IMR-90 (cell line): ENCODE data around the gene RASAL1. TPM values are rescaled to one million over a fixed set of nuclear protein-coding genes. Genes with fewer than 3 reads are reported as not detected.

Source experiments
- ATAC-seq: fragments of 200-7000 bp; cut with Tn5 transposase; 2 replicates; pipeline ENCODE4 v1.9.1; 2020; ENCODE audit warnings: low read depth, mild to moderate bottlenecking, moderate library complexity
- BruUV-seq: library from RNA; stranded (reverse); fragments of 400-500 nt; replicated peaks from 2 replicates; lab custom pipeline; 2021; lab: Mats Ljungman, UMichigan
- CTCF ChIA-PET: fragments of 300-600 bp; formaldehyde crosslinking; extraction: SDS; loops from one replicate; lab custom pipeline; 2021; ENCODE audit warnings: antibody characterized with exemption; lab: Yijun Ruan, JAX
- POLR2A ChIA-PET: fragments of 300-600 bp; sonication (Branson Sonifier 250); formaldehyde crosslinking; loops from one replicate; lab custom pipeline; 2022; ENCODE audit warnings: antibody characterized with exemption; ENCODE audit not compliant: unreplicated experiment; lab: Charles Lee
- DNase-seq: peaks from one replicate; pipeline ENCODE4 v3.0.0; 2013
- H2AFZ ChIP-seq: replicated peaks from 2 replicates; pipeline ENCODE3; 2013; ENCODE audit warnings: low read length, mild to moderate bottlenecking; ENCODE audit not compliant: poor library complexity
- H2AK5ac ChIP-seq: 2 replicates; pipeline ENCODE4 v1.6.1; 2013; ENCODE audit warnings: low read depth, low read length, inconsistent platforms
- H2AK9ac ChIP-seq: replicated peaks from 2 replicates; pipeline ENCODE3; 2013; ENCODE audit warnings: mild to moderate bottlenecking, low read depth, low read length, moderate library complexity; ENCODE audit not compliant: poor library complexity
- H2BK120ac ChIP-seq: 2 replicates; pipeline ENCODE4 v1.6.1; 2013; ENCODE audit warnings: low read depth, low read length, inconsistent platforms
- H2BK15ac ChIP-seq: 3 replicates; pipeline ENCODE4 v1.6.1; 2013; ENCODE audit warnings: low read depth, low read length, inconsistent platforms
- H2BK20ac ChIP-seq: 2 replicates; pipeline ENCODE4 v1.6.1; 2013; ENCODE audit warnings: low read depth, mild to moderate bottlenecking, inconsistent platforms, low read length, moderate library complexity
- H2BK5ac ChIP-seq: 2 replicates; pipeline ENCODE4 v1.6.1; 2013; ENCODE audit warnings: mild to moderate bottlenecking, low read depth, low read length, inconsistent platforms; ENCODE audit not compliant: poor library complexity, severe bottlenecking
- H3K14ac ChIP-seq: replicated peaks from 2 replicates; pipeline ENCODE4 v1.6.1; 2013; ENCODE audit warnings: low read depth, low read length, inconsistent platforms
- H3K18ac ChIP-seq: 2 replicates; pipeline ENCODE4 v1.6.1; 2013; ENCODE audit warnings: low read depth, low read length, control low read depth
- H3K23ac ChIP-seq: 2 replicates; pipeline ENCODE4 v1.6.1; 2013; ENCODE audit warnings: low read depth, low read length, inconsistent platforms
- H3K27ac ChIP-seq: 2 replicates; pipeline ENCODE4 v1.5.1; 2013; ENCODE audit warnings: mild to moderate bottlenecking, control low read depth, low read length; ENCODE audit not compliant: insufficient read depth
- H3K27me3 ChIP-seq: 2 replicates; pipeline ENCODE4 v1.6.1; 2013; ENCODE audit warnings: low read length; ENCODE audit not compliant: control insufficient read depth, insufficient read depth
- H3K36me3 ChIP-seq: 2 replicates; pipeline ENCODE4 v1.6.1; 2013; ENCODE audit warnings: low read length, mixed read lengths; ENCODE audit not compliant: control insufficient read depth, insufficient read depth
- H3K4ac ChIP-seq: 2 replicates; pipeline ENCODE4 v1.6.1; 2013; ENCODE audit warnings: low read depth, low read length, inconsistent platforms
- H3K4me1 ChIP-seq: 2 replicates; pipeline ENCODE4 v1.6.1; 2013; ENCODE audit warnings: low read length, mixed read lengths; ENCODE audit not compliant: control insufficient read depth, insufficient read depth
- H3K4me2 ChIP-seq: 2 replicates; pipeline ENCODE4 v1.6.1; 2013; ENCODE audit warnings: low read depth, mild to moderate bottlenecking, control low read depth, low read length, moderate library complexity
- H3K4me3 ChIP-seq: 2 replicates; pipeline ENCODE4 v1.5.1; 2013; ENCODE audit warnings: low read depth, mild to moderate bottlenecking, control low read depth, low read length, moderate library complexity; ENCODE audit not compliant: insufficient read depth
- H3K56ac ChIP-seq: 2 replicates; pipeline ENCODE4 v1.6.1; 2013; ENCODE audit warnings: low read length, inconsistent platforms; ENCODE audit not compliant: insufficient read depth; ENCODE audit errors: extremely low read depth
- H3K79me1 ChIP-seq, 2 experiments: 2 replicates each; pipeline ENCODE4 v1.6.1; 2013; ENCODE audit warnings: low read length in 2 of 2, inconsistent platforms in 1 of 2, low read depth in 1 of 2
- H3K9ac ChIP-seq: 2 replicates; pipeline ENCODE4 v1.6.1; 2013; ENCODE audit warnings: low read depth, low read length, control low read depth
- H3K9me1 ChIP-seq: 2 replicates; pipeline ENCODE4 v1.6.1; 2013; ENCODE audit warnings: low read length, inconsistent platforms; ENCODE audit not compliant: insufficient read depth
- H3K9me3 ChIP-seq: 2 replicates; pipeline ENCODE4 v1.6.1; 2013; ENCODE audit warnings: low read length; ENCODE audit not compliant: control insufficient read depth, insufficient read depth
- H4K20me1 ChIP-seq: 2 replicates; pipeline ENCODE4 v1.6.1; 2013; ENCODE audit warnings: low read length, inconsistent platforms; ENCODE audit not compliant: insufficient read depth
- H4K5ac ChIP-seq: 2 replicates; pipeline ENCODE4 v1.6.1; 2013; ENCODE audit warnings: mild to moderate bottlenecking, low read depth, low read length, control low read depth
- H4K8ac ChIP-seq, 2 experiments: 2 replicates each; pipeline ENCODE4 v1.6.1; 2013; ENCODE audit warnings: low read depth in 2 of 2, low read length in 2 of 2, control low read depth in 1 of 2, inconsistent platforms in 1 of 2
- H4K91ac ChIP-seq: 2 replicates; pipeline ENCODE4 v1.6.1; 2013; ENCODE audit warnings: low read depth, low read length, inconsistent platforms; ENCODE audit not compliant: insufficient read depth
- BHLHE40 ChIP-seq: fragments of 150-350 bp; IDR thresholded peaks from 2 replicates; pipeline ENCODE4 v1.6.1; 2016; ENCODE audit warnings: mild to moderate bottlenecking, low read depth, low read length
- CEBPB ChIP-seq: IDR thresholded peaks from 2 replicates; pipeline ENCODE4 v1.6.1; 2012; ENCODE audit warnings: low read depth, low read length, improper control_type of control experiment
- MAZ ChIP-seq: IDR thresholded peaks from 2 replicates; pipeline ENCODE4 v1.6.1; 2012; ENCODE audit warnings: low read depth, mild to moderate bottlenecking, low read length, improper control_type of control experiment, moderate library complexity, borderline replicate concordance
- MXI1 ChIP-seq: IDR thresholded peaks from 2 replicates; pipeline ENCODE4 v1.6.1; 2012; ENCODE audit warnings: low read depth, mild to moderate bottlenecking, low read length, moderate library complexity, borderline replicate concordance
- NFE2L2 ChIP-seq: fragments of 150-350 bp; IDR thresholded peaks from 2 replicates; pipeline ENCODE4 v1.6.1; 2016; ENCODE audit warnings: low read depth, mild to moderate bottlenecking, low read length
- POLR2A ChIP-seq: IDR thresholded peaks from 2 replicates; pipeline ENCODE4 v1.6.1; 2012; ENCODE audit warnings: mild to moderate bottlenecking, low read depth, low read length
- RAD21 ChIP-seq: IDR thresholded peaks from 2 replicates; pipeline ENCODE4 v1.6.1; 2012; ENCODE audit warnings: low read length, improper control_type of control experiment
- SMC3 ChIP-seq: fragments of 150-350 bp; IDR thresholded peaks from 2 replicates; pipeline ENCODE4 v1.6.1; 2016; ENCODE audit warnings: low read depth, mild to moderate bottlenecking, antibody characterized with exemption, low read length, moderate library complexity
- USF2 ChIP-seq: fragments of 150-350 bp; IDR thresholded peaks from 2 replicates; pipeline ENCODE4 v1.6.1; 2017; ENCODE audit warnings: mild to moderate bottlenecking, antibody characterized with exemption, low read length, low read depth
- WGBS, 2 experiments: methylation state at CpG; one replicate each; pipeline versions ENCODE4 v1.1.5 to v1.1.7; 2013; ENCODE audit warnings: missing lambda C conversion rate in 2 of 2; ENCODE audit not compliant: insufficient read length in 1 of 2; ENCODE audit errors: extremely low coverage in 2 of 2; 5-methylcytosine and 5-hydroxymethylcytosine counted together
- dilution Hi-C: fragments of 300-500 bp; cut with HindIII; formaldehyde crosslinking; loops from one replicate; pipeline ENCODE4 v1.14.3; 2018; ENCODE audit warnings: low sequenced_read_pairs; ENCODE audit not compliant: unreplicated experiment
- in situ Hi-C: fragments of 300-500 bp; cut with MboI; formaldehyde crosslinking; loops from 3 replicates; pipeline ENCODE4 v1.14.3; 2019; ENCODE audit warnings: low sequenced_read_pairs, inconsistent platforms, mixed read lengths
- intact Hi-C: fragments of 100-400 bp; cut with micrococcal nuclease; formaldehyde crosslinking; loops from 2 replicates; pipeline ENCODE4 v1.10.0; 2022
- polyA plus RNA-seq, 3 experiments: library from polyadenylated mRNA; depleted of rRNA; stranded (reverse); fragments of >200 nt; gene quantifications; 2 replicates each; pipeline ENCODE4 v1.2.3, GENCODE V29; 2012; ENCODE audit warnings: low replicate concordance in 1 of 3
- total RNA-seq: library from RNA; depleted of rRNA; stranded (reverse); fragments of >200 nt; gene quantifications from 2 replicates; pipeline ENCODE4 v1.2.3, GENCODE V29; 2012

Gene RASAL1
- total and polyA plus RNA-seq, 2 of the 4 experiments (the other 2 are of a cell fraction) = not detected

- dilution Hi-C loops = no loop called here
- peak overlapping the region; percentile 23; the same call in 1 of the 2 replicates for H3K4me2 ChIP-seq
- intact Hi-C loops = loop anchor here (5.0 kb wide), 1 partner anchor 162 kb away; no protein-coding TSS in a partner anchor
These were observed 18.9 kb upstream of the RASAL1 start for GRCh38 chr12:113154351-113154973.

More at GRCh38 chr12:113154351-113154973, 18.9 kb upstream of the RASAL1 start:
- H2AK5ac ChIP-seq = no peak overlapping the region
- H3K36me3 ChIP-seq = peaks cover 12% of the 10 kb centered on the region
- no peaks in the 10 kb centered on the region; the same call in 1 of the 2 replicates for H3K4me1 ChIP-seq
- no peak overlapping the region for H2BK120ac ChIP-seq
- H2BK20ac ChIP-seq = no peak overlapping the region
- H4K8ac ChIP-seq = no peak overlapping the region
- H3K9me1 ChIP-seq = no peaks in the 10 kb centered on the region
- BruUV-seq = no TSS peak
- H3K56ac ChIP-seq = no peak overlapping the region
- no peaks in the 10 kb centered on the region for H3K79me1 ChIP-seq
- no peak overlapping the region for H4K91ac ChIP-seq
- no peaks in the 10 kb centered on the region for H3K9me3 ChIP-seq
- peaks cover 42% of the 10 kb centered on the region for H3K27me3 ChIP-seq
- peak; percentile 21; the same call in 1 of the 2 replicates for ATAC-seq
- TF ChIP-seq POLR2A (no peak), NFE2L2 (no peak), USF2 (no peak), CEBPB (no peak), SMC3 (no peak), MXI1 (no peak), RAD21 (no peak), BHLHE40 (no peak), MAZ (no peak)
- H4K20me1 ChIP-seq = no peaks in the 10 kb centered on the region
- no peak overlapping the region for H2BK15ac ChIP-seq
- CTCF ChIA-PET = interaction anchor here (1.2 to 1.3 kb wide), 2 partner anchors 10 to 17 kb away, joined by 3 read pairs; no protein-coding TSS in a partner anchor
- peak overlapping the region; percentile 52 for H2AK9ac ChIP-seq
- H3K18ac ChIP-seq = no peak overlapping the region
- DNase-seq = peak; percentile 28
- H3K27ac ChIP-seq = no peak overlapping the region
- POLR2A ChIA-PET = no interaction called here
- no peak overlapping the region for H3K4me3 ChIP-seq
- H3K14ac ChIP-seq = no peak overlapping the region
- H3K23ac ChIP-seq = no peak overlapping the region
- 3% methylated on average over 30 of the region's 51 CpGs; no CpG with 5 or more reads in 1 of the 2 experiments for WGBS, 2 experiments
- in situ Hi-C loops = no loop called here
- no peak overlapping the region for H4K5ac ChIP-seq
- H2AFZ ChIP-seq = peak overlapping the region; percentile 83
- H3K4ac ChIP-seq = no peak overlapping the region
- H2BK5ac ChIP-seq = no peak overlapping the region
- H3K9ac ChIP-seq = no peak overlapping the region
